Lung (tissue), 12 donors: ENCODE data around the gene NBEA. TPM values are rescaled to one million over a fixed set of nuclear protein-coding genes. Genes with fewer than 3 reads are reported as not detected.
"Not testable (repeated sequence)": the region's sequence is repeated elsewhere in the genome, so short reads cannot be mapped to it uniquely, and the experiment has no call there.

Source experiments
- ATAC-seq: fragments of 200-7000 bp; cut with Tn5 transposase; one replicate; pipeline ENCODE4 v1.9.1; 2020; ENCODE audit warnings: moderate number of reproducible peaks; ENCODE audit not compliant: insufficient read depth, low FRiP score
- DNase-seq, 3 donors: peaks; one replicate each; pipeline ENCODE4 v3.0.0-alpha.2; 2013 to 2017
- H3K27ac ChIP-seq, 2 donors: one replicate each; pipeline ENCODE4 v1.5.1; 2013; ENCODE audit warnings: mild to moderate bottlenecking in 2 of 2, moderate library complexity in 2 of 2, control low read depth in 1 of 2, inconsistent platforms in 1 of 2, low read depth in 1 of 2, low read length in 1 of 2
- H3K27me3 ChIP-seq, 3 donors: one replicate each; pipeline ENCODE4 v1.5.1; 2013; ENCODE audit warnings: low read length in 2 of 3; ENCODE audit not compliant: control insufficient read depth in 3 of 3, insufficient read depth in 3 of 3
- H3K36me3 ChIP-seq, 4 donors: one replicate each; pipeline ENCODE4 v1.5.1; 2013; ENCODE audit warnings: low read length in 4 of 4, mild to moderate bottlenecking in 1 of 4, moderate library complexity in 1 of 4; ENCODE audit not compliant: control insufficient read depth in 4 of 4, insufficient read depth in 4 of 4
- H3K4me1 ChIP-seq, 5 donors: one replicate each; pipeline ENCODE4 v1.5.1; 2013; ENCODE audit warnings: low read length in 5 of 5, mild to moderate bottlenecking in 2 of 5, moderate library complexity in 1 of 5; ENCODE audit not compliant: control insufficient read depth in 5 of 5, insufficient read depth in 5 of 5
- H3K4me3 ChIP-seq: one replicate; pipeline ENCODE4 v1.5.1; 2013; ENCODE audit warnings: mild to moderate bottlenecking, control low read depth, moderate library complexity
- H3K9ac ChIP-seq, 2 donors: one replicate each; pipeline ENCODE4 v1.5.1; 2013; ENCODE audit warnings: low read length in 2 of 2, control low read depth in 1 of 2; ENCODE audit not compliant: insufficient read depth in 1 of 2
- H3K9me3 ChIP-seq, 4 donors: one replicate each; pipeline ENCODE4 v1.5.1; 2013; ENCODE audit warnings: low read length in 3 of 4, mild to moderate bottlenecking in 1 of 4, moderate library complexity in 1 of 4; ENCODE audit not compliant: control insufficient read depth in 4 of 4, insufficient read depth in 3 of 4
- WGBS, 2 donors: extraction: QIAGEN DNeasy Blood & Tissue Kit; methylation state at CpG; one replicate each; pipeline ENCODE4 v1.1.7; 2013; 5-methylcytosine and 5-hydroxymethylcytosine counted together
- polyA plus RNA-seq, 2 donors: library from polyadenylated mRNA; stranded (reverse); fragments of 200-250 nt; gene quantifications; one replicate each; pipeline ENCODE4 v1.2.1, GENCODE V29; 2013
- total RNA-seq, 2 donors: library from RNA; depleted of rRNA in 1 of 2; stranded (reverse); fragments of >200 nt in 1 of 2; gene quantifications; one replicate each; pipeline ENCODE4 v1.2.1, GENCODE V29; 2014 to 2021
- TF ChIP-seq, protein P1 (sequence below): IDR thresholded peaks from 2 replicates; pipeline ENCODE4 v1.5.1; 2012; ENCODE audit warnings: mild to moderate bottlenecking; ENCODE audit errors: control extremely low read depth, extremely low read depth
- donor health status: control.
- donor health status: control.
- donor health status: Bipolar disorder and iron deficiency.
- donor health status: healthy.
- donor health status: DM: yes; HTN: yes; CAD: no.

The NBEA gene
- total and polyA plus RNA-seq, 4 donors = 1.6 to 26.5 (median 5.3) TPM

DNA sequence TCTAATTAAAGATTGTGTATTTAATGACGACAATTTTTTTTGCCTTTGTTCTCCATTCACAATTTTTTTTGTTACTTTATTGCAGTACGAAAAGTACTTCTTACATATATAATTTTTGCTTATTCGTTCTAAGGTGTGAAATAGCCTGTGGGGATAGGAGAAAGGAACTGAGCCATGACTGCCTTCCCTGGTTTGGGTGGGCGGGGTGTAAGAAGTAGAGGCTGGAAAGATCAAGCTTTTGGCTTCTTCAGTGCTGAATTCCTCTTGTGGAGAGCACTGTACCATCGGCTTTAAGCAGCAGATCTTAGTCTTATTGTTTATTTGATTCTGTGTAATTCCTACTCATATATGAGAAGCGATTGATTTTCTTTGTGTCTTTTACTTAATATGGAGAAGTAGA lies 115.8 kb downstream of the NBEA start:
- Histone ChIP-seq H3K9ac (no peak overlapping the region), H3K27me3 (no peaks in the 10 kb centered on the region), H3K27ac (no peak overlapping the region), H3K4me3 (no peak overlapping the region), H3K9me3 (no peaks in the 10 kb centered on the region), H3K4me1 (no peaks in the 10 kb centered on the region), H3K36me3 (peaks cover 0 to 2% (median 0%) of the 10 kb centered on the region in 4 donors)
- DNase-seq (no peak), ATAC-seq (no peak)
- 91 to 93% methylated on average over 6 of the region's 6 CpGs for WGBS, 2 donors
- TF ChIP-seq, protein P1, sequence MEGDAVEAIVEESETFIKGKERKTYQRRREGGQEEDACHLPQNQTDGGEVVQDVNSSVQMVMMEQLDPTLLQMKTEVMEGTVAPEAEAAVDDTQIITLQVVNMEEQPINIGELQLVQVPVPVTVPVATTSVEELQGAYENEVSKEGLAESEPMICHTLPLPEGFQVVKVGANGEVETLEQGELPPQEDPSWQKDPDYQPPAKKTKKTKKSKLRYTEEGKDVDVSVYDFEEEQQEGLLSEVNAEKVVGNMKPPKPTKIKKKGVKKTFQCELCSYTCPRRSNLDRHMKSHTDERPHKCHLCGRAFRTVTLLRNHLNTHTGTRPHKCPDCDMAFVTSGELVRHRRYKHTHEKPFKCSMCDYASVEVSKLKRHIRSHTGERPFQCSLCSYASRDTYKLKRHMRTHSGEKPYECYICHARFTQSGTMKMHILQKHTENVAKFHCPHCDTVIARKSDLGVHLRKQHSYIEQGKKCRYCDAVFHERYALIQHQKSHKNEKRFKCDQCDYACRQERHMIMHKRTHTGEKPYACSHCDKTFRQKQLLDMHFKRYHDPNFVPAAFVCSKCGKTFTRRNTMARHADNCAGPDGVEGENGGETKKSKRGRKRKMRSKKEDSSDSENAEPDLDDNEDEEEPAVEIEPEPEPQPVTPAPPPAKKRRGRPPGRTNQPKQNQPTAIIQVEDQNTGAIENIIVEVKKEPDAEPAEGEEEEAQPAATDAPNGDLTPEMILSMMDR = no peak

DNA sequence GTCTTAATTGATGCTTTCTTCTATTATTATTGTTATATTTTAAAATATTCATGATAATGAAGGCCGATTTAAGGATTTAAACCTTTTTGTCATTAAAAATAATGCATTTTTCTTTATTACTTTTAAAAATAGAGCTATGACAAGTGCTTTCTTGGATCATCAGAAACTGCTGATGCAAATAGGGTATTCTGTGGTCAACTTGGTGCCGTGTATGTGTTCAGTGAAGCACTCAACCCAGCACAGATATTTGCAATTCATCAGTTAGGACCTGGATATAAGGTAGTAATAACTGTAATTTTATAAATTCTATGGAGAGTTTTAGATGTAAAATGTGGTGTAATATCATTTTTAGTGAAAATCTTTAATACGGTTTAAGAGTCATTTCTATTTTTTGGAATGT lies 116.5 kb downstream of the NBEA start:
- not testable (repeated sequence) for H3K36me3 ChIP-seq, H3K9me3 ChIP-seq, H3K27me3 ChIP-seq, ATAC-seq, H3K4me1 ChIP-seq, DNase-seq, H3K4me3 ChIP-seq, H3K27ac ChIP-seq, H3K9ac ChIP-seq
- WGBS, 2 donors = 89 to 93% methylated on average over 3 of the region's 3 CpGs

DNA sequence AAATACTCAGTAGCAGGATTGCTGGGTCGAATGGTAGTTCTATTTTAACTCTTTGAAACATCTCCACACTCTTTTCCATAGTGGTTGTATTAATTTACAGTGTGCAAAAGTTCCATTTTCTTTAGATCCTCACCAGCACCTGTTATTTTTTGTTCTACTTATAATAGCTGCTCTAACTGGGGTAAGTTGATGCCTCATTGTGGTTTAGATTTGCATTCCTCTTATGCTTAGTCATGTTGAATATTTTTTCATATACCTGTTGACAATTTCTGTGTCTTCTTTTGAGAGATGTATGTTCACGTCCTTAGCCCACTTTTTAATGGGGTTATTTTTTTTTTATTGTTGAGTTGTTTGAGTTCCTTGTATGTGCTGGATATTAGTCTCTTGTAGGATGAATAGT lies 144.6 kb downstream of the NBEA start:
- WGBS, 2 donors = 79 to 83% methylated on average over 2 of the region's 2 CpGs
- H3K27ac ChIP-seq = no peak overlapping the region
- TF ChIP-seq, protein P1 = no peak
- no peak overlapping the region for H3K4me3 ChIP-seq
- DNase-seq (no peak), ATAC-seq (no peak)
- H3K9ac ChIP-seq = no peak overlapping the region
- no peaks in the 10 kb centered on the region for H3K36me3 ChIP-seq
- H3K9me3 ChIP-seq = no peaks in the 10 kb centered on the region
- no peaks in the 10 kb centered on the region for H3K4me1 ChIP-seq
- H3K27me3 ChIP-seq = no peaks in the 10 kb centered on the region

DNA sequence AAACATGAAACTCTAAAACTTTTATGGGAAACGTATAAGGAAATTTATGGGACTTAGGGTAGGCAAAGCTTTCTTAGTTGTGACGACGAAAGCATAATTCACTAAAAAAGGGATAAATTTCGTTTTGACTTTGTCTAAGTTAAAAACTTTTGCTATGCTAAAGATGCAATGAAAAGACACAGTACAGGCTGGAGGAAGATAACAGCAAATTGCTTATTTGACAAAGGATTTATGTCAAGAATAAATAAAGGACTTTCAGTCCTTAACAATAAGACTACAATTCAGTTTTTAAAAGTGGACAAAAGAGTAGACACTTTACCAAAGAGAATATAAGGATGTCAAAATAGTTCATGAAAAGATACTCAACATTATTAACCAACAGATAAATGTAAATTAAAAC lies 150.2 kb downstream of the NBEA start:
- 91 to 96% methylated on average over 4 of the region's 4 CpGs for WGBS, 2 donors
- DNase-seq (no peak), ATAC-seq (no peak)

More for the DNA sequence above, 150.2 kb downstream of the NBEA start:
- Histone ChIP-seq H3K4me1 (no peaks in the 10 kb centered on the region), H3K4me3 (no peak overlapping the region), H3K36me3 (no peaks in the 10 kb centered on the region), H3K9me3 (no peaks in the 10 kb centered on the region), H3K9ac (no peak overlapping the region), H3K27me3 (no peaks in the 10 kb centered on the region), H3K27ac (no peak overlapping the region)
- TF ChIP-seq, protein P1 = no peak
